A549 treated with Hydrocortisone at 1 μM for 4 hours (cell line): ENCODE data around the gene OR52W1. TPM values are rescaled to one million over a fixed set of nuclear protein-coding genes. Genes with fewer than 3 reads are reported as not detected.

Experiments
- total RNA-seq: library from RNA; stranded (reverse); fragments of 200-300 nt; extraction: Qiagen RNA extraction; gene quantifications from 5 replicates; pipeline ENCODE4 v1.2.3, GENCODE V29; 2022

Gene OR52W1
- not detected in 5 replicates for total RNA-seq

DNA sequence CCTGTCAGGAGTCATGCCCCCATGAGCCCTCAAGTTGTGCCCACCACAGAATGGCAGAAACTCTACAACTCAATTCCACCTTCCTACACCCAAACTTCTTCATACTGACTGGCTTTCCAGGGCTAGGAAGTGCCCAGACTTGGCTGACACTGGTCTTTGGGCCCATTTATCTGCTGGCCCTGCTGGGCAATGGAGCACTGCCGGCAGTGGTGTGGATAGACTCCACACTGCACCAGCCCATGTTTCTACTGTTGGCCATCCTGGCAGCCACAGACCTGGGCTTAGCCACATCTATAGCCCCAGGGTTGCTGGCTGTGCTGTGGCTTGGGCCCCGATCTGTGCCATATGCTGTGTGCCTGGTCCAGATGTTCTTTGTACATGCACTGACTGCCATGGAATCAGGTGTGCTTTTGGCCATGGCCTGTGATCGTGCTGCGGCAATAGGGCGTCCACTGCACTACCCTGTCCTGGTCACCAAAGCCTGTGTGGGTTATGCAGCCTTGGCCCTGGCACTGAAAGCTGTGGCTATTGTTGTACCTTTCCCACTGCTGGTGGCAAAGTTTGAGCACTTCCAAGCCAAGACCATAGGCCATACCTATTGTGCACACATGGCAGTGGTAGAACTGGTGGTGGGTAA, at the start of gene OR52W1:
OR52W1 (plus strand) TSS at position 51 of the 637 bp plus-strand sequence; CDS start at position 51, 0 bp downstream.

DNA sequence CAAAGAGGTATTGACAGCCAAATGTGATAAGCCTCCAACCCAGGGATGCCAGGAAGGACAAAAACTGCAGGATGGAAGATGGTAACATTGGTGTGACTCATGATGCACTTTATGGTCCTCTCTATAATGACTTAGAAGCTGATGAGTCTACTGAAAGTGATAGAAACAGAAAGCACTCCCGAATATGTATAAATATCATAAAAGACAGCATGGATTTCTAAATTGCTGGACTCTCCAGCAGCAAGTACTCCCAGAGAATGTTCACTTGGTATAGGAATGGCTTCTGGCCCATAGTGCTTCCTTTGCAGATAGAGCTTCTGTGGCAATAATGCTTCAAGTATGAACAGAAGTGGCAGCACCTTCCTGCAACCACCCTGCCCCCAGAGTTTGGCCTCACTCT, 28.8 kb upstream of the OR52W1 start, which contains the start of gene OR52B2:
OR52B2 (minus strand) TSS at position 101 of the 400 bp plus-strand sequence; CDS start at position 101, 0 bp downstream.

DNA sequence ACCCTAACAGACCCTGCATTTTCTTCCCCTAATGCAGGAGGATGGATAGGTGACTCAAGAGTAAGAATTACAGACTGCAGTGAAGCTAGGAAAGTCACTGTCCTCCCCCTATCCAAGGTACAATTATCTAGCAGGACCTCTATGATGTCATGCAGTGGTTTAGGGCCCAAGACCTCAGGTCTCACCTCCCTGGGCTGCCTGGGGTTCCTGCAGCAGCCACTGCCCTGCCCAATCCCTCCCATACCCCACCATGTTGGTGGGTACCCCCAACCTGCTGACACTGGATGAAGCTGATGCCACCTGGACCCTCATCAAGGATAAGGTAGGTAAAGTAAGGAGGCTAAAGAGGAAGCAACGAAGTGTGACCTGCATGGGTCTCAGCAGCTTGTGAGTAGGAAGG, 6.3 kb downstream of the OR52W1 start, which contains the start of gene C11orf42:
C11orf42 (plus strand) TSS at position 192 of the 400 bp plus-strand sequence; CDS start at position 251, 59 bp downstream.

DNA sequence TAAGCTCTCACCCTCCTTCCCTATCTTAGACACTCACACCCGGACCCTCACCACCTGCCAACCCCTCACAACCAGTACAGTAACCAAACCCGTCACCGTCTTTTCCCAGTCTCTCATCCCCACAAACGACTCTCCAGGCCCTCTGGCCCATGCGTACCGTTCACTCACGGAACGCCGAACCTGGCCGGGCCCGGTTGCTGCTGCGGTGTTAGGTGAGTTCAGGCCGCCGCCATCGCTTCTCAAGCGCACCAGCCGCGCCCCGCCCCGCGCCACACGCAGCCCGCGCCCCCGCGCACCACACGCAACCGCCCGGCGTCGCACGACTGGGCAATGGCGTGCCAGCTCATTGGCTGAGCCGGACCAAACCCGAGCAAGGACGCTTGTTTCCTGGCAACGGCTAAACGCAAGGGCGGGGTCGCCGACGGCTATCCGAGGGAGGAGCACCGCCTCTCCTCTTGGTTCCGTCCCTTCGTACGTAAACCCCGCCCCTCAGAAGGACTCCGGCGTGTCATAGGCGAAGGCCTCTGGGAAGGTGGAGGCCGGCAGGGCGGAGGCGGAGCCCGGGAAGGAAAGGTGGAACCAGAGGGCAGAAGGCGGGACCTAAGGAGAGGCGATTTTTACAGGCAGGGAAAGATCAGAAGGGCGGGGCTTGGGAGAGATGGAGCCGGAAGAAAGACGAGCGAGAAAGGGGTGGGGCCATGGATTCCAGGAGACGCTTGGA, 35.5 kb downstream of the OR52W1 start, which contains the start of gene FHIP1B:
FHIP1B (minus strand) TSS at position 250 of the 721 bp plus-strand sequence. CDS start 10,120 bp downstream, outside the sequence.

GRCh38 chr11:6238902-6239301, 39.9 kb downstream of the OR52W1 start, which contains the start of gene CNGA4:
Gene CNGA4 (plus strand): TSS chr11:6239089. CDS start chr11:6239207, 118 bp downstream.

Other genes with a start within 250 kb of the OR52W1 start
- not detected in 5 replicates for gene OR56A5, start 230.7 kb upstream of the OR52W1 start, total RNA-seq
- not detected in 5 replicates for gene OR52L1, start 212.2 kb upstream of the OR52W1 start, total RNA-seq
- not detected in 5 replicates for gene OR56A4, start 192.3 kb upstream of the OR52W1 start, total RNA-seq
- gene OR56A1, start 168.5 kb upstream of the OR52W1 start, total RNA-seq: not detected in 5 replicates
- gene OR56B4, start 91.5 kb upstream of the OR52W1 start, total RNA-seq: not detected in 5 replicates
- gene OR52B2, start 28.9 kb upstream of the OR52W1 start, total RNA-seq: not detected in 5 replicates
- gene C11orf42, start 6.3 kb downstream of the OR52W1 start, total RNA-seq: not detected in 5 replicates
- 14.6 to 20.3 TPM (median 16.2 TPM) in 5 replicates for gene FHIP1B, start 35.4 kb downstream of the OR52W1 start, total RNA-seq
- 0.05 to 0.10 TPM (median 0.07 TPM) in 4 of 5 replicates, not detected in the other for gene CNGA4, start 39.9 kb downstream of the OR52W1 start, total RNA-seq
- gene CCKBR, start 60.6 kb downstream of the OR52W1 start, total RNA-seq: not detected in 5 replicates
- 20.8 to 32.7 TPM (median 25.4 TPM) in 5 replicates for gene CAVIN3, start 121.3 kb downstream of the OR52W1 start, total RNA-seq
- gene SMPD1, start 191.2 kb downstream of the OR52W1 start, total RNA-seq: 9.3 to 11.3 TPM (median 10.1 TPM) in 5 replicates
- gene APBB1, start 219.9 kb downstream of the OR52W1 start, total RNA-seq: 16.6 to 20.1 TPM (median 18.9 TPM) in 5 replicates
- 0.48 to 0.66 TPM (median 0.51 TPM) in 5 replicates for gene HPX, start 241.8 kb downstream of the OR52W1 start, total RNA-seq